Left forelimb (tissue), 1 donor: ENCODE measurements around the gene CNTN5.

Experiments used
- DNase-seq: peaks from one replicate; pipeline ENCODE4 v3.0.0-alpha.2; 2018; ENCODE audit warnings: low spot score

CNTN5 gene

DNA sequence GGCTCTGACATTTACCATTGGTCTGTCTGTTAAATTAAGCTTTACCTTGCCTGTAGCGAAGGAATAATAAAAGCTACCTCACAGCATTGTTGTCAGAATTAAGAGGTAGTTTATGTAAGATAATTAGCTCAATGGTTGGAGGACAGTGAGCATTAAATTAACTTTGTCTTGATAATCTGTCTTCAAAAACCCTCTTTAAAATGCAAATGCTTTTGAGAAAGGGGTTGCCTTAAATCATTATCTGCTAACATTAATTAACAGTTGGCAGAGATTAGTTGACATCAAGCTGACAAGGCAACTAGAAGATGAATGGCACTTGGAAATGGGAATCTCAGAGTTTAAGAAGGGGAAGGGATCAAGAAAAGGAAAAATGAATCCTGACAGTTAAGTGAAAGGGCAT is 905.2 kb downstream of the CNTN5 start:
- DNase-seq, result no peak

DNA sequence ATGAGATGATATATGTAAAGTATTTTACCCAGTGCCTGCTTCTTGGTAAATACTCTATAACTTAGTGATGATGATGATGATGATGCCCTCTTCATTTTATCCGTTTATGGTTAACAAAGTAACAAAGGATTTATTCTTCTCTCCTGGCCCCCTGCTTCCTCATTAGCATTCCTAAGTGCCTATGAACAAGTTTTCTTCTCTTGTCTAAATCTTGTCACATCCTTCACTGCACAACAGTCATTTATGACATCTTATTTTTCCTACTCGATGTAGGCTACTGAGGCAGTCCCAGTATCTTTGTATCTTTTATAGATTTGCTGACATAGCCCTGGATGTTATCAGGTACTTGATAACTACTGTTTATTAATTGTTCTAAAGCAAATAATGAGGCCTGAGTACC is 911.9 kb downstream of the CNTN5 start:
- no peak for DNase-seq

DNA sequence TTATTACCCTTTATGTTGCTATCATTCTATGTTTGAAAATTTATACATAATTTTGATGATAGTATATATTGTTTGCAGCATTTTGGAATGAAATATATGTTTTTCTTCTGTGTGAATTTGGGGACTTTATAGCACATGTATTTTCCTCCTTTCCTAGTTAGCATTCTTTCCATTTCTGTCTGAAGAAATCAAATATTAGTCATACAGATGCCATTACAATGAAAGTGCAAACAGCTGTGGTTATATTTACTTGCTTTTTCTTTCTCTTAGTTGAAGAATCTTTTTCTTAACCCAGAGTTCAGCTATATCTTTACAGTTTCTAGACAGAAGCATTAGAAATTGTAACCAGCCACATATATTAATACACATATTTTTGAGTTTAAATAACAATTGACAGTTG is 913.3 kb downstream of the CNTN5 start:
- DNase-seq, result no peak

DNA sequence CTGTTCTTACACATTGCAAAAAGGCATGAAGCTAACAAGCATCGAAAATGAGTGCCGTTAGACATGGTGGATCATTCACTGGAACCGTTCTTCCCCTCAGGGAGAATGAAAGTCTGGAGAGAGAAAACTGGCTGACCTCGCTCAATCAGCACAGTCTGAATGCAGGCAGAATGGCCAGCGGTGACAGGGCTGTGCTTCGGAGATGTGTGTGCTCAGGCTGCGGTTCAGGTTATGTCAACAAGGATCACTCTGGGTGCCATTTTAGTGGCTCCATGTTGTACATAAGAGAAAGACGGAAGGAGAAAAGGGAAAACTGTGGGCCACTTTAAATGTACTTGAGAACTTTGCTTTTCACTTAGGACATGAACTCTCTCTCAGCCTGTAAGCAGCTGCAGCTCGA is 916.6 kb downstream of the CNTN5 start:
- no peak for DNase-seq

DNA sequence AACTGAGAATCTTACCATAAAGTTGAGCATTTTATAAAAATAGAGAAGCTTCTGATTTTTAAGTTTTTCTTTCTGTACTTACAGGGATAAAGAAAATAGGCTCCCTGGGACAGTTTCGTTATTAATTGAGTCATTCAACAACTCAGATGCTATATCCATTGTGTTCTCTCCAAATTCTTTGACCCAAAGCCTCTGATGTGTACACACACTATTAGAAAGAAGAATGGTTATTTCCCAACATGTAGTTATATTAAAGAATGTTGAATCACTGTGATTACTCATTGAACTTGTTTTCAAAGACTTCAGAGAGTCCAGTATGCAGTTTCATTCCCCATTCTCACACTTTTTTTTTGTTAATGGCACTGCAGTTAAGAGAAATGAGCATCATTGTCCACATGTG is 932.1 kb downstream of the CNTN5 start:
- no peak for DNase-seq

DNA sequence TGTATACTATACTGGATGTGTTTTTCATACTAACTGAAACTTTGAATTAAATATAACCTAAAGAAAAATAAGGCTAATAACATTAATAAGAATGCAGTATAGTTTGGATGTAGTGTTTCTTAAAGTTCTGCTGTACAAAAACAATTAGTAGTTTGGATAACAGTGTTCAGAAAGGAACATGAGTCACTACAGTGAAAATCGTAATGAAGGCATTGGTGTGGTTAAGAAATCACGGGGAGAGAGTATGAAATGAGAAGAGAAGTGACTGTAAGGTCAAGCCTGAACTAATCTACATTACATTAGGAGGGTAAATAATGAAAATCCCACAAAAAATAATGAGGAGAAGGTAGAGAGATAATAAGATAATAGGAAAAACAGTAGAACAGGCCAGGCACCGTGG is 939.8 kb downstream of the CNTN5 start:
- no peak for DNase-seq

DNA sequence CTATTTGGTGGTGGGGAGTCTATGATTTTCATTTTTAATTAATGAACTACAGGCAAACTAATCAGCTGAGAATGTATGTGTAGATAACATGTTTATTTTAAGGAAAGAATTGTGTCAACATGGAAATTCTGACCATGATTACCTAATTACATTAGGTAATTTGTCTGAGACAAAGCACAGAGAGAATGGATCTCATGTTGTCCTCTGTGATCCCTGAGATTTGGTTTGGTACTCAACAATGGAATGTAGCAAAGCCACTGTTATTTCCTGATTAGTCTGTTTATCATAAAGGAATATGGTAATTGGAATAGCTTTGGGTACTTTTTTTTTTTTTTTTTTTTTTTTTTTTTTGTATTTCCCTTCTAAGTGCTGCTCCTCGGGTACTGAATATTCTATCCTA is 947.6 kb downstream of the CNTN5 start:
- DNase-seq, result no peak

DNA sequence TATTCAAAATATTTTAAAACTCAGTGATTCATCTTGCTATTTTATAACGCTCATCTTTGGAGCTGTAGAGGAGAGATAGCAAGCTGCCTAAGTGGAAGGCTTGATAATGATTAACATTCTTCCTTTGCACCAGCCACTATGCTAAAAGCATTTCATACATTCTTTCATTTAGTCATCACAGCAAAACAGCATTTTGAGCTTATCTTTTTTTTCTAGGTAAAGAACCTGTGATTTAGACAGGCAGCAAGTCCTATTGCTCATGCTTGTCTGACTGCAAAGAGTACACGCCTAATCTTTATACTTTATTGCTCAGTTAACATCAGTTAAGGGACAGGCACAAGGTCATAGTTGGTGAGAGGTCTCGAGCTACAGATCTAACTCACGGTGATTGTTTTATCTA is 953.2 kb downstream of the CNTN5 start:
- DNase-seq, result no peak

DNA sequence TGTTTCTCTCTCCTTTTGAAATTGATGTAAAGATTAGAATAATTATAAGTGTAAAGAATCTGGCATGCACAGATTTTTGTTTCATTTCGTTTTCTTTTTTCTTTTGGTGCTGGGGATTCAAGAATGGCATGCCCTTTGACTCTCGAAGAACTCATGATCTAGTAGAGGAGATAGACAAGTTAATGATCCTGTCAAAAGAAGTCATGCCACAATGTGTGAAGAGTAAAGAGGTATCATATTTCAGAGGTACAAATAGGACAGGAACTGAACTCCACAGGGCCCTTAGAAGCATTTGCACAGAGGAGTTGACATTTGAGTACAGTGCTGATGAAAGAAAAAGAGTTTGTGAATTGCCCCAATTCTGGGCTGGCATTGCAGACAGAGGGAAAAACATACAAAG is 958.3 kb downstream of the CNTN5 start:
- DNase-seq, result no peak

DNA sequence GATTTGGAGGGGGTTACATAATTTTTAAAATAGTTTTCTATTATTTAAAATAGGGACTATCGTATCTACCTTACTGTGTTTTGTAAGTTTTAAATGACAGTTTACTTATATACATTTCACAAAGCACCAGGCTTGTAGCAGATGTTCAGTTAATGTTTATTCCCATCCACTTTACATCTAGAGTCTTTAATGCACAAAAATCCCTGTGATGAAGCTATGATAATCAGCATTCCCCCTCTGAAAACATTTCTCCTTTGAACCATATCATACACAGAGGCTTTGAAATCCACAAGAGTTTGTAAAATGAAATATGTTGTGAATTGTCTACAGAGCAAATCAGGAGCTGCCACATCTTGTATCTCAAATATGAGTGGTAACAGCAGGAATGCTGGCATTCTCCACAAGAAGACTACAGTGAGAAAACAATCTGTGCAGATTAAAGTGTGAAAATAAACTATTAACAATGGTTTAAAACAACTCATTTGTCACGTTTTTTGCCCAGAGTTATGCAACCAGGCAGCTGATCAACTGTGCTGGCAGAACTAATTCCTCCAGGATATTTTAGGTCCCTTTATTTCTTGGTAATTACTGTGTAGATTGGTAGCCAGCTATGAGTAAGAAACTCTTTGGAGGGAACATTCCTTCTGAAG is 967.2 kb downstream of the CNTN5 start:
- DNase-seq, result no peak

DNA sequence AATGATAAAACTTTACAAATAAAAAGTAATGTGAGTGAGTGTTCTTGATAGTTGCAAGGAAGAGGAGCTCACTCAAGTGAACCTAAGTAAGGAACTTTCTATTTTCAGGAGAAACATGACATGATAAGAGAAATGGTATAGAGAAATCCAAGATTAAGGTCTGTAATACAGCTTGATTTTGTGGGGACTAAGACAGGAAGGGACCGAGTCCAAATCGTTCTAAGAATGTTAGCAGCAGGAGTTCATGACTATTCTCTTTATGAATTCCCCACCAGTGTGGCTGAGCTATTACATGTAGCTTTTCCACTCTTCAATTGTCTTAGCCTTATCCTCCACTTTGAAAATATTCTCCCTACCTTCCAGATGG is 967.7 kb downstream of the CNTN5 start:
- no peak for DNase-seq

DNA sequence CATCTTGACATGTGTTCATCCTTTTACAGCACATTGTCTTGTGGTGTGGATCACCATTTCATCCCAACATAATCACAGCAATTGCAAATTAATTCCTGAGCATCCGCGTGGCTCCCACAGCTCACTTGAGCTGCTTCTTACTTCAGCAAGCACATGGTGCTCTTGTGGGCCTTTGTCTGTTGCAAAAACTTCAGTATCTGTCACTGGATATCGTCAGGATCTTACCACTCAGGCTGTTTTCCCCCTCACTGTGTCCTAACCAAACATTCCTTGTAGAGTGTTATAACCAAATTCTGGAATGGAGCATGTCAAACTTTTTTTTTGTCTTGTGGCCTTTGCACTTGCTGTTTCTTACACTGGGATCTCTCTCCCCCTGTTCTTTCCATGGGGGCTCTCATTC is 983.2 kb downstream of the CNTN5 start:
- DNase-seq, result no peak

DNA sequence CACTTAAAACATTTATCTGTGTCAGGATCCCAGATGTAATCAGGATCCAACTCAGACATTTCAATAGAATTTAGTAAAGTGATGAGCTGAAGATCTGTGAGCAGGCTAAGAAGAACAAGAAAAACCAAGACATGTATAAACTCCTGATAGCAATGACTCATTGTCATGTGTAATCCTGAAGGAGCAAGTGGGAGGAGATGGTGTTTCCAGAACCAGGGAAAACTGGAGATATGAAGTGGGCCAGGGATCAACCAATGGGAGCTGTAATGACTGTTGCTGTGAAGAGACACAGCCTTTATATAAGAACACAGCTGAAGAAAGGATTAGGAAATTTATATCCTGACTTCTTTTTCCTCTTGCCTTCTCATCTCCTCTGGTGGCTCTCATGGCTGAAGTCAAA is 983.8 kb downstream of the CNTN5 start:
- DNase-seq, result no peak

DNA sequence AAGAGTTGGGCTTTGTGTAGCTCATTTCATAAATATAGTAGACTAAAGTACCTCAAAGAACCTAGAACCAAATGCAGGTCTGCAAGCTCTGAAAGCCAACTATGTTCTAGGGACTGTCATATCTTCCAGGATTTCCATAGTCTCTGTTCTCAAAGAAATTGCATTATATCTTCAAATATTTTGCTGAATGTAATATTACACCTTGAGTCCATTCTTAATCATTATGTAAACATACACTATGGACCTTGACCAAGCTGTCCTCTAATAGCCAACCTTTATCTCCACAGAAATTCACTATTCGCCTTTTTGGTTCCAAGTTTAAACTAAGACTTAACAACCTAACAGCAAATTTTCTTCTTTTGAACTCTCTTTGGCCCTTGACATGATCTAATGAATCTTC is 987.7 kb downstream of the CNTN5 start:
- no peak for DNase-seq

DNA sequence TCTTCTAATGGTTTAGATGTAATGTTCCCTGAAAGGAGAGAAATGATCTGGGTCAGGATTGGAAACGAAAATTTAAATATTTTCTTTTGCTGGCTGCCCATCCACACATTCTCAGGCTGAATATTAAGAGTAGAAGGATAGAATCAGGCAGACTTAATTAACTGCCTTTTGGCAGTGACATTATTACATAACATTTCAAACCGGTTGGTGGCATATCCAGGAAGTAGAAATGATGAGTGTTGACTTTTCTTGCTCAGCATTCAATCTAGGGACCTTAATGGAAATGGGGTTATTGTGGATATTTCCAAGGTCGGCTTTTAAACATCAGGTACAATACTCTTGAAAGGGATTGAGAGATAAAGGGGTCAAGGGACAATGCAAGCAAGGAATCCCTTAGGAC is 989.0 kb downstream of the CNTN5 start:
- no peak for DNase-seq

DNA sequence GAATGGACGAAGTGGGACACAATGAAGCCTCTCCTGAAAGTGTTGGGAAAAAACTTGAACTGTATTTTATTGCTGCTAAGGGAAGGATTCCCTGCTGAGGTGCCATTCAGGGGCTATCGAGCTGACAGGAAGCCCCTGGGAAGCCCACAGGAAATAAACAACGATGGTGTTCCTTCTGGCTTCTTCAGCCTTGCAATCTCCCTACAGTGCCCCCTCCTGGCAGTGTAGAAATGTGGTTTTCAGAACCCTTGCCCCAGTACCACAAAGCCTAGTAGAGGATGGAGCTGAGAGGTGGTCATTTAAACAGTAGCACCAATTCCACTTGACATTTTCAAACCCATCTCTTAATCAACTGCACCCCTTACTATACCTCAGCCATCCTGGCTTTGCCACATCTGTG is 989.6 kb downstream of the CNTN5 start:
- DNase-seq, result no peak

DNA sequence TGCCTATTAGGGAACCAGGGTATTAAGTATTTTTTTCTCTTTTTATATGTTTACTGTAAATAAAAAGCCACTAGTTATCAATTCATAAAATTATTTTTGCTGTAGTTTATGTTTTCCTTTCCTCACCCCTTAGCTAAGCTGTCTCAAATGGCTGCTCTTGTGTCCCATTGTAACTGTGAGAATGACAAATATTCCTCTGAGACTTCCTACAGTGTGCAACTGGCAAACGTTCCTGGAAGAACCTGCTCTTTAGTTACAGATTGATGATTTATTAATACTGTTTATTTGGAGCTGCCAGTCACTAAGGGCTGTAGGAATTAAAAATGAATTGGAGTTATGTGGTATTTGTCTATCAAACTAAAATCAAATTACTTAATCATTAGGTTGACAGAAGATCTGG is 990.9 kb downstream of the CNTN5 start:
- no peak for DNase-seq

DNA sequence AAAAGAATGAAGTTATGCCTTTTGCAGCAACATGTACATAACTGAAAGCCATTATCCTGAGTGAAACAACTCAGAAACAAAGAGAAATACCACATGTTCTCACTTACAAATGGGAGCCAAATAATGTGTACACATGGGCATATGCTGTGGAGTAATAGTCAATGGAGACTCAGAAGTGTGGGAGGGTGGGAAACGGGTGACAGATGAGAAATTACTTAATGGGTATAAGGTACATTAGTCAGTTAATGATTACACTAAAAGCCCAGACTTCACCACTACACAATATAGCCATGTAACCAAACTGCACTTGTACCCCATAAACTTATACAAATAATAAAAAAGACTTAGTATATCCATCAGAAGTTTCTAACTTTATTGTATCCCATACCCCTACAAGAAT is 992.3 kb downstream of the CNTN5 start:
- DNase-seq, result no peak

DNA sequence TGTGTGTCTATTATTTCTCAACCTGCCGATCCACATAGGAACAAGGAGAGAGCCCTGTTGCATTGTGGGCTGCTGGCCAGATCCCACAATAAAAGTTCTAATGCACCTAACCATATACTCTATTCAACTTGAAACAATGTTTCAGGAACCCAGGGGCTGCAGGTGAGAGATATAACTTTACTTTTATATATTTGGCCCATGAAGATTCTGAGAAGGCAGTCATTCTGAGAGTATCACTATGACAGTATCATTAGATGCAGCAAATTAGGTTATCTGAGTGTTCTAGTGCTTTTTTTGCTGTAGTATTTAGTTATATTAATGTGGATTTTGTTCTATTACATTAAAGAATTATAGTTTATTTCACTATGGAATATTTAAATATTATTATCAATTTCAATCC is 1011.2 kb downstream of the CNTN5 start:
- DNase-seq, result no peak

DNA sequence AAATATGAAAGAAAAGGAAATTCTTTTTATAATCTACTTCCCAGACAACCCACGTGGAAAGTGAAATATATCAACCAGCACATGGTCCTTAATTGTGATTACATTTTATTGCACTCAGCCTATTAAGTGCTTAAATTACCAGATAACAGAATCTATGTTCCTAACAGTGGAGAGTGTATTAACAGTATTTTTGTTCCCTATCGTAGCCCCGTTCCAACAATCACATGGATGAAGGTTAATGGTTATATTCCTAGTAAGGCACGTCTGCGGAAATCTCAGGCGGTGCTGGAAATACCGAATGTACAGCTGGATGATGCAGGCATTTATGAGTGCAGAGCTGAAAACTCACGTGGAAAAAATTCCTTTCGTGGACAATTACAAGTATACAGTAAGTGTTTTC is 1040.3 kb downstream of the CNTN5 start:
- no peak for DNase-seq

DNA sequence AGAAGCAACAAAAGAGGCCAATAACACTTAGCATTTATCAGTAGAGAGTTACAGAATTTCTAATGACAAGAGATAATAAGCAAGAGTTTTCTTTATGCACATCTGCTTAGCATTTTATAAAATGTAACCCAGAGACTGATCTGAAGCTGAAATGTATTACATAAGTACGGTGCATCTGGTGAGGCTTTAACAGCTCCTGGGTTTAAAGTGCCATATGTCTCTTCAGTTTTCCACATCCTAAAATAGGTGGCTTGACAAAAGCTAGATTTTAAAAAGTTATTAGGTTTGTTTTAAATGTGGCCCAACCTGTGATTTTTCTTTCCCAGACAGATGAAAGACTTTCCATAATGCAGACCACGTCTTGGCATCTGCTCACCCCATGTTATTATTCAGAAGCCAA is 1045.7 kb downstream of the CNTN5 start:
- no peak for DNase-seq

DNA sequence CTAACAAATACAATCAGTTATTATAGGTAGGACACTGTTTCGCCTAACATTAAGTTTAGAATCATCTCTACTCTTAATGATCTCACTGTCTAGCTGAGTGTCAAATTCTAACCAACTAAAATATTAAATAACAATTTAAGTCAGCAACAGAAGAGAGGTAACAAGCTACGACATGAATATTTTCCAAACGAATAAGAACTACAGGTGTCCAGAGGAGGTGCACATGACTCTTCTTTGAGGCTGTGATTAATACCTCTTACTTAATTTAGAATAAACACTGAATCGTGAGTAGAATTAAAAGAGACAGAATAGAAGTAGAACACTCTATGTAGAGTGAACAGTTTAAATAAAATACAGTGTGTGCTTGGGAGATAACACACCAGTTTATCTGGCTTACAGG is 1047.4 kb downstream of the CNTN5 start:
- no peak for DNase-seq

DNA sequence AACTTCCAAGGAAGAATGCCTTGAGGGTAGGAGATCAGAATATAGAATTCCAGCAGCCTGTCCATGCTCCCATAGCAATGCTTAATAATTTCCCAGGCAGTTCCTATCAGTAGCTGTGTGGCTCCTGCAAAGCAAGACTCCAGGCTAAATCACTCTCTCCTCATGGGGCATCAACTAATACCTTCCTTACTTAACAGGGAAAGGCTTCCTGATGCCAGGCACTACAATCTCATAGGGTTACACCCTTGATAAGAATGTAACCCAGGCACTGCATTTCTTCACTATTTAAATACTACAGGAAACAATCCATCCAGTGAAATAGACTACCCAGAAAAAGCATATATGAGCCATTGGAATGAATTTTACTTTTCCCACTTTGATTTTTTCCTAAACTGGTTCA is 1051.4 kb downstream of the CNTN5 start:
- DNase-seq, result no peak

DNA sequence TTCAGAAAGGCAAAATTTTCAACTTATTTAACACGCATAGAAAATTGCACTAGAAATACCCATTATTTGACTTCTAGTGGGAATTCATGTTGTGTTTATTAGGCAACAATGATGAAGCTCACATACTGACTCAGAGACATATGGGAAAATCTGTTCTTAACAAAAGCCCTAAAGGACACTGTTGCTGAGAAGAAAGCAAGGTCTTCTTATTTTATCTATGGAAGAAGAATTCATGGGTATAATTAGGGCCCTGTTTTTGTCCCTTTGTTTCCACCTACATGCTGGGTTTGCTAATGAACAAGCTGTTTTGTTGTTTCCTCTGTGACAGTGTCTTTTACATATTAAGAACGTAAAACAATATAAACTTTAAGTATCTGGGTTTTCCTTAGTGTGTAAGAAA is 1059.6 kb downstream of the CNTN5 start:
- DNase-seq, result no peak

DNA sequence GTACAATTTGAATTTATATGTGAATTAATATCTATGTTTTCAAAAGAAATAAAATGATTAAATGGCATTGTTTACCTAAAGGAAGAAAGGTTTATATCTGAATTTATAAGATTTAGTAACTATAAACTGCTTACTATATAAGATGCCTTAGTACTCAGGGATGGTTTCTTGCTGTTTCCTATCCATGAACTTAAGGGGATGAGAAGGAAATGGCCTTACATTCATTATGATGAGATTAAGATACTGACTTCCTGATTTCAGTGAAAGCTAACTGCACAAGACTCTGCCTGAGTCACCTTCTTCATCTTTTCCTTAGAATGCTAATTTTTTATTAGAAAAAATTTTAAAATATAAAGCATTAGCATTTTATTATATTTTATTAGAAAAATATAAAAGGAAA is 1060.1 kb downstream of the CNTN5 start:
- DNase-seq, result no peak
